Peyer's patch (tissue), 4 donors: Measurements from ENCODE around the gene DAB1. TPM values are rescaled to one million over a fixed set of nuclear protein-coding genes. Genes with fewer than 3 reads are reported as not detected.

Experiments used
- DNase-seq, 3 donors: peaks; one replicate each; pipeline ENCODE4 v3.0.0-alpha.2; 2017 to 2019
- H3K27ac ChIP-seq, 4 donors: fragments of 200-600 bp; sonication (generic); one replicate each; pipeline ENCODE4 v1.5.1; 2016 to 2019
- H3K27me3 ChIP-seq, 2 donors: fragments of 200-600 bp; sonication (generic); one replicate each; pipeline ENCODE4 v1.5.1; 2019
- H3K36me3 ChIP-seq, 3 donors: fragments of 200-600 bp; sonication (generic); one replicate each; pipeline ENCODE4 v1.5.1; 2016 to 2019
- H3K4me1 ChIP-seq, 4 donors: fragments of 200-600 bp; sonication (generic); one replicate each; pipeline ENCODE4 v1.5.1; 2016 to 2019
- H3K4me3 ChIP-seq, 4 donors: fragments of 200-600 bp; sonication (generic); 1 replicate in 3 of 4; 2 replicates in 1 of 4; pipeline ENCODE4 v1.5.1; 2016 to 2019; ENCODE audit warnings: mild to moderate bottlenecking in 1 of 4
- H3K9me3 ChIP-seq, 4 donors: fragments of 200-600 bp; sonication (generic); one replicate each; pipeline ENCODE4 v1.5.1; 2016 to 2019; ENCODE audit warnings: mild to moderate bottlenecking in 1 of 4
- POLR2A ChIP-seq, 2 donors: fragments of 450-650 bp; IDR thresholded peaks; one replicate each; pipeline ENCODE4 v1.5.1; 2017; ENCODE audit warnings: antibody characterized with exemption in 2 of 2, mild to moderate bottlenecking in 2 of 2, moderate library complexity in 2 of 2
- total RNA-seq, 4 donors: library from RNA; depleted of rRNA; stranded (reverse); fragments of >200 nt; gene quantifications; one replicate each; pipeline ENCODE4 v1.1.0, GENCODE V29; 2016
- TF ChIP-seq, protein P1 (sequence below), 6 experiments: fragments of 450-650 bp in 4 of 6; fragments of 200-600 bp in 2 of 6; sonication (generic) in 1 of 6; IDR thresholded peaks; one replicate each; pipeline ENCODE4 v1.5.1; 2017 to 2019; ENCODE audit warnings: antibody characterized with exemption in 6 of 6, mild to moderate bottlenecking in 3 of 6, moderate library complexity in 1 of 6

DAB1 gene
- total RNA-seq, 4 donors from 2014 or later: 4.1 to 75.3 (median 63.9) TPM

DNA sequence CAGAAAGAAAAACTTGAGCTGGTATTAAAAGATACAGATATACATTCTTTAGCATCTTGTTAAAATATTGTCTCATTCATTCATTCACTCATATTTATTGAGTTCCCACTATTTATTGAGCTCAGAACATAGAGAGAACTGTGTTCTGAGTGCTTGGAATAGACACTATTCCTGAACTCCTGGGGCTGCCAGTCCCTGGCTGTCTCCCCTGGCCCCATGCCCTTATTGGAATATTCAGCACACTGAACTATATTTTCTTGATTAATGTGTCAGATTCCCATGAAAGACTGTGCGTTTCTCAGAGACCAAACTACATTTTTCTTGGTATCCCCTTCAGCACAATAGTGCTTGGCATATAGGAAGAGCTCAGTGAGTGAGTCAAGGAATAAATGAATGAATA is 44.0 kb upstream of the DAB1 start:
- no peak for DNase-seq
- TF ChIP-seq, protein P1, sequence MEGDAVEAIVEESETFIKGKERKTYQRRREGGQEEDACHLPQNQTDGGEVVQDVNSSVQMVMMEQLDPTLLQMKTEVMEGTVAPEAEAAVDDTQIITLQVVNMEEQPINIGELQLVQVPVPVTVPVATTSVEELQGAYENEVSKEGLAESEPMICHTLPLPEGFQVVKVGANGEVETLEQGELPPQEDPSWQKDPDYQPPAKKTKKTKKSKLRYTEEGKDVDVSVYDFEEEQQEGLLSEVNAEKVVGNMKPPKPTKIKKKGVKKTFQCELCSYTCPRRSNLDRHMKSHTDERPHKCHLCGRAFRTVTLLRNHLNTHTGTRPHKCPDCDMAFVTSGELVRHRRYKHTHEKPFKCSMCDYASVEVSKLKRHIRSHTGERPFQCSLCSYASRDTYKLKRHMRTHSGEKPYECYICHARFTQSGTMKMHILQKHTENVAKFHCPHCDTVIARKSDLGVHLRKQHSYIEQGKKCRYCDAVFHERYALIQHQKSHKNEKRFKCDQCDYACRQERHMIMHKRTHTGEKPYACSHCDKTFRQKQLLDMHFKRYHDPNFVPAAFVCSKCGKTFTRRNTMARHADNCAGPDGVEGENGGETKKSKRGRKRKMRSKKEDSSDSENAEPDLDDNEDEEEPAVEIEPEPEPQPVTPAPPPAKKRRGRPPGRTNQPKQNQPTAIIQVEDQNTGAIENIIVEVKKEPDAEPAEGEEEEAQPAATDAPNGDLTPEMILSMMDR (IDR thresholded peaks at IDR 0.05): no peak
- no peak for TF ChIP-seq POLR2A (IDR thresholded peaks at IDR 0.05)
- H3K9me3 ChIP-seq: no peaks in the 10 kb centered on the region
- no peaks in the 10 kb centered on the region for H3K27me3 ChIP-seq
- no peaks in the 10 kb centered on the region for H3K36me3 ChIP-seq
- H3K4me3 ChIP-seq: no peak overlapping the region
- no peaks in the 10 kb centered on the region for H3K4me1 ChIP-seq
- H3K27ac ChIP-seq: no peak overlapping the region

DNA sequence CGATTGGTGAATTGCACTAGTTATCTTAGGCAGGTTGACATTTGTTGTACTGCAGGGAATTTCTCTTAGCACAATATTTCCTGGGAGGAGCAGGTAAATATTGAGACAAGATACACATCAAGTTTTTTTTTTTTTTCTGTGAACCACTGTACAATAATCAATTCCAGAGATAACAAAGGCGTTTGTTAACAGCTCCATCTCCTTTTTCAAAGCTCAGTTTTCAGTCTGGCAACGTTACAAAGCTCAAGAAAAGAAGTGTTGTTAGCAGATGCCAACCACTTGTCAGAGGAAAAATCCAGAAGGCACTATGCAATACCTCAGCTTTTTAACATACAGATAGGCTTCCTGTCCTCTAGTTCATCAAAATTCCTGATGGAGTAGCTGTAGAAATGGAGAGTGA is 40.9 kb upstream of the DAB1 start:
- Histone ChIP-seq H3K27me3 (no peaks in the 10 kb centered on the region), H3K27ac (no peak overlapping the region), H3K9me3 (no peaks in the 10 kb centered on the region), H3K4me1 (no peaks in the 10 kb centered on the region), H3K4me3 (no peak overlapping the region), H3K36me3 (no peaks in the 10 kb centered on the region)
- TF ChIP-seq POLR2A (IDR thresholded peaks at IDR 0.05): no peak
- TF ChIP-seq, protein P1 (IDR thresholded peaks at IDR 0.05): no peak
- no peak for DNase-seq

- TF ChIP-seq, protein P1 (IDR thresholded peaks at IDR 0.05): no peak
- Histone ChIP-seq H3K4me3 (no peak overlapping the region), H3K27ac (no peak overlapping the region), H3K4me1 (no peaks in the 10 kb centered on the region), H3K27me3 (no peaks in the 10 kb centered on the region), H3K36me3 (no peaks in the 10 kb centered on the region), H3K9me3 (no peaks in the 10 kb centered on the region)
- no peak for DNase-seq
These were observed 39.5 kb upstream of the DAB1 start for GRCh38 chr1:57463343-57463742.

GRCh38 chr1:57461405-57461804 is 37.5 kb upstream of the DAB1 start:
- TF ChIP-seq, protein P1 (IDR thresholded peaks at IDR 0.05): no peak
- no peak for TF ChIP-seq POLR2A (IDR thresholded peaks at IDR 0.05)
- Histone ChIP-seq H3K4me3 (no peak overlapping the region), H3K4me1 (no peaks in the 10 kb centered on the region), H3K36me3 (no peaks in the 10 kb centered on the region), H3K27ac (no peak overlapping the region), H3K27me3 (no peaks in the 10 kb centered on the region), H3K9me3 (no peaks in the 10 kb centered on the region)
- no peak for DNase-seq

DNA sequence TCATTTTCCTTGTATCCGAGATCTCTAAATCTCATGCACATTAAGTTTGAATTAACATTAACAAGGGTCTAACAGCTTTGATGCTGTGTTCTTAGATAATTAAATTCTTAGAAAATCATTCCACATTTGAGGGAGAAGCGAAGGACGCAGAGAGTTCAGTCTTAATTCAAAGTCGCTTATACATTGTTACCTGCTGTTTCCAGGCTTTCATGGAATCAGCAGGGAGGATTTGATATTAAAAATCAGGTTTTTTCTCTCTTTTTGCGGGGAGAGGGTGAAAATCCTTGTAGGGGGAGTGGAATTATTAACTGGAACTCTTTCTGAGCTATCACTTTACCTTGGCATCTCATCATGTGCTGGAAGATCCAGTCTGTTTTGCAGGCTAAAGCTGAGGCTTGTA is 27.7 kb upstream of the DAB1 start:
- H3K27me3 ChIP-seq: no peaks in the 10 kb centered on the region
- no peak for TF ChIP-seq POLR2A (IDR thresholded peaks at IDR 0.05)
- TF ChIP-seq, protein P1 (IDR thresholded peaks at IDR 0.05): no peak
- no peaks in the 10 kb centered on the region for H3K4me1 ChIP-seq
- DNase-seq: no peak
- H3K27ac ChIP-seq: no peak overlapping the region
- no peak overlapping the region for H3K4me3 ChIP-seq
- H3K36me3 ChIP-seq: no peaks in the 10 kb centered on the region
- no peaks in the 10 kb centered on the region for H3K9me3 ChIP-seq

DNA sequence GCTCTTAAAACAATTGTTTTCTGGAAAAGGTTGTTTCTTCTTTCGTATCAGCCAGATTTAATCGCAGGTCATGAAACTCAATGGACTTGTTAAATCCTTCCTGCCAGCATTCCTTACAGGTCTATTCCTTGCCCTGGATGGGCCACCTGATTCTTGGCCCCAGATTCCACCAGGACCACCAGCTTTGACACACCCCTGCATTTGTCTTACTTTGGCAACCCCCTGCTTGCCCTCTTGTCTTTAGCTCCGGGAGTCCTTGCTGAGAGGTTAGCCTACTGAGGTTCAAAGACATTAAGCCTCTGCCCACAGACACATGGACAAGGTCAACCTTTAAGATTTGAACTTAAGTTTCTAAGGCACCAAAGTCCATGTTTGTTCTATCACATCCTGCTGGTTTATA is 27.1 kb upstream of the DAB1 start:
- no peak for DNase-seq

More for the DNA sequence above, 27.1 kb upstream of the DAB1 start:
- Histone ChIP-seq H3K4me3 (no peak overlapping the region), H3K36me3 (no peaks in the 10 kb centered on the region), H3K27ac (no peak overlapping the region), H3K27me3 (no peaks in the 10 kb centered on the region), H3K9me3 (no peaks in the 10 kb centered on the region), H3K4me1 (no peaks in the 10 kb centered on the region)
- TF ChIP-seq, protein P1 (IDR thresholded peaks at IDR 0.05): no peak
- TF ChIP-seq POLR2A (IDR thresholded peaks at IDR 0.05): no peak
